GM10248 (cell line): ENCODE results near the gene PPP5C.

Source experiments
- CTCF ChIA-PET: fragments of 300-600 bp; sonication (Branson Sonifier 250); formaldehyde crosslinking; extraction: SDS; loops from one replicate; lab custom pipeline; 2021; ENCODE audit warnings: antibody characterized with exemption; lab: Yijun Ruan, JAX
- POLR2A ChIA-PET: fragments of 350-650 bp; sonication (Branson Sonifier 250); formaldehyde crosslinking; extraction: SDS; loops from one replicate; lab custom pipeline; 2020; ENCODE audit warnings: antibody characterized with exemption; lab: Yijun Ruan, JAX
- DNase-seq: peaks from one replicate; pipeline ENCODE4 v3.0.0; 2012; ENCODE audit errors: extremely low spot score
- TF ChIP-seq, protein P1 (sequence below): IDR thresholded peaks from 2 replicates; pipeline ENCODE4 v1.5.1; 2012; ENCODE audit warnings: mild to moderate bottlenecking, low read depth; ENCODE audit errors: extremely low read depth, missing control alignments, control extremely low read depth

The PPP5C gene

GRCh38 chr19:46328079-46328478 lies 18.8 kb upstream of the PPP5C start:
- CTCF ChIA-PET: no interaction called here
- POLR2A ChIA-PET: no interaction called here
- TF ChIP-seq, protein P1, sequence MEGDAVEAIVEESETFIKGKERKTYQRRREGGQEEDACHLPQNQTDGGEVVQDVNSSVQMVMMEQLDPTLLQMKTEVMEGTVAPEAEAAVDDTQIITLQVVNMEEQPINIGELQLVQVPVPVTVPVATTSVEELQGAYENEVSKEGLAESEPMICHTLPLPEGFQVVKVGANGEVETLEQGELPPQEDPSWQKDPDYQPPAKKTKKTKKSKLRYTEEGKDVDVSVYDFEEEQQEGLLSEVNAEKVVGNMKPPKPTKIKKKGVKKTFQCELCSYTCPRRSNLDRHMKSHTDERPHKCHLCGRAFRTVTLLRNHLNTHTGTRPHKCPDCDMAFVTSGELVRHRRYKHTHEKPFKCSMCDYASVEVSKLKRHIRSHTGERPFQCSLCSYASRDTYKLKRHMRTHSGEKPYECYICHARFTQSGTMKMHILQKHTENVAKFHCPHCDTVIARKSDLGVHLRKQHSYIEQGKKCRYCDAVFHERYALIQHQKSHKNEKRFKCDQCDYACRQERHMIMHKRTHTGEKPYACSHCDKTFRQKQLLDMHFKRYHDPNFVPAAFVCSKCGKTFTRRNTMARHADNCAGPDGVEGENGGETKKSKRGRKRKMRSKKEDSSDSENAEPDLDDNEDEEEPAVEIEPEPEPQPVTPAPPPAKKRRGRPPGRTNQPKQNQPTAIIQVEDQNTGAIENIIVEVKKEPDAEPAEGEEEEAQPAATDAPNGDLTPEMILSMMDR: no peak
- no peak for DNase-seq

DNA sequence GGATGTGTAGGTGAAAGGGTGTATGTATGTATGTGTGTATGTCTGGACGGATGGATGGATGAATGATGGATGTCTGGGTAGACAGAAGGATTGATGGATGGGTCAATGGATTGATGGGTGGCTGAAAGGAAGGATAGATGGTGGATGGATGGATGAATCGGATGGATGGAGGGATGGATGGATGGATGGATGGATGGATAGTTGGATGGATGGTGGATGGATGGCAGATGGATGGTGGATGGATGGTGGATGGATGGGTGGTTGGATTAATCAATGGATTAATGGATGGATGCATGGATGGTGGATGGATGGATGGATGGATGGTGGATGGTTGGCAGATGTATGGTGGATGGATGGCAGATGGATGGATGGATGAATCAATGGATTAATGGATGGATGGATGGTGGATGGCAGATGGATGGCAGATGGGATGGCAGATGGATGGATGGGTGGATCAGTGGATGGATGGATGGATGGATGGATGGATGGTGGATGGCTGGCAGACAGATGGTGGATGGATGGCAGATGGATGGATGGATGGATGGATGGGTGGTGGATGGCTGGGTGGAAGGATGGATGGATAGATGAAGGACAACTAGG lies 16.5 kb upstream of the PPP5C start:
- TF ChIP-seq, protein P1: no peak
- DNase-seq: no peak
- CTCF ChIA-PET: no interaction called here
- POLR2A ChIA-PET: no interaction called here

- DNase-seq: no peak
- TF ChIP-seq, protein P1: no peak
- CTCF ChIA-PET: no interaction called here
- POLR2A ChIA-PET: no interaction called here
Observed at GRCh38 chr19:46337487-46337886, 9.4 kb upstream of the PPP5C start.

GRCh38 chr19:46339446-46339845 lies 7.4 kb upstream of the PPP5C start:
- TF ChIP-seq, protein P1: no peak
- CTCF ChIA-PET: no interaction called here
- DNase-seq: no peak
- POLR2A ChIA-PET: no interaction called here

- POLR2A ChIA-PET: interaction anchor here (0.6 kb wide), 1 partner anchor 14 kb away, joined by 3 read pairs; no protein-coding TSS in a partner anchor
- DNase-seq: no peak
- CTCF ChIA-PET: no interaction called here
- TF ChIP-seq, protein P1: no peak
Observed at GRCh38 chr19:46340051-46340659, 6.7 kb upstream of the PPP5C start.

DNA sequence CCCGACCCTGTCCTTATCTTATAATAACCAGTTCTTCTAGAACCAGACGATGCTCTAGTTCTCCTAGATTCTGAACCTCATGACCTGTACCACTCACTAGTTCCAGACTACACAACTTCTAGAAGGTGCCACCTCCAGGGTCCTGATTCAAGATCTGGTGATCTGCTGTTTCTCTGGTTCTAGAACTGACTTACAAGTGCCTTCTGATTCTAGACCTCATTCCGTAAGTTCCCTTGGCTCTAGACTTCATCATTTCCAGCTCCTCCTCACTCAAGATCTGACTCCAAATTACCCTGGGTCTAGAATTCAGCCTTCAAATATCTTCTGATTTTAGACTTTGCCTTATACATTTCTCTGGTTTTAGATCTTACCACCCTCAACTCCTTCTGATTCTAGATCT lies 5.0 kb upstream of the PPP5C start:
- DNase-seq: no peak
- TF ChIP-seq, protein P1: no peak
- POLR2A ChIA-PET: no interaction called here
- CTCF ChIA-PET: no interaction called here
